SU-DHL-6 (cell line): Measurements from ENCODE around the gene LRP1.

Experiments
- H2AFZ ChIP-seq: fragments of 200-600 bp; sonication (generic); 2 replicates; pipeline ENCODE4 v1.6.1; 2014; ENCODE audit warnings: low read depth, mild to moderate bottlenecking, moderate library complexity, mixed read lengths, antibody characterized with exemption, low read length; ENCODE audit not compliant: severe bottlenecking
- H3F3A ChIP-seq: fragments of 200-600 bp; shearing (Covaris generic); 2 replicates; pipeline ENCODE4 v1.6.0; 2016; ENCODE audit warnings: antibody characterized with exemption, mild to moderate bottlenecking; ENCODE audit not compliant: insufficient read depth
- H3K27ac ChIP-seq: fragments of 200-600 bp; sonication (generic); 2 replicates; pipeline ENCODE4 v1.5.1; 2016; ENCODE audit warnings: low read depth, mild to moderate bottlenecking, low read length, moderate library complexity, mixed read lengths
- H3K27me3 ChIP-seq: fragments of 200-600 bp; sonication (generic), shearing (Covaris generic); 2 replicates; pipeline ENCODE4 v1.6.0; 2014; ENCODE audit warnings: mild to moderate bottlenecking, low read length
- H3K36me3 ChIP-seq: fragments of 200-600 bp; sonication (generic); 2 replicates; pipeline ENCODE4 v1.6.1; 2014; ENCODE audit warnings: mild to moderate bottlenecking, low read length, mixed read lengths
- H3K4me2 ChIP-seq: fragments of 300-600, 200-600 bp; shearing (Covaris generic), sonication (generic); 2 replicates; pipeline ENCODE4 v1.6.0; 2014; ENCODE audit warnings: low read length, low read depth, mild to moderate bottlenecking; ENCODE audit not compliant: poor library complexity, severe bottlenecking
- H3K4me3 ChIP-seq: fragments of 200-600 bp; sonication (generic); 2 replicates; pipeline ENCODE4 v1.5.1; 2014; ENCODE audit warnings: antibody characterized with exemption, low read length, mild to moderate bottlenecking, mixed read lengths; ENCODE audit not compliant: insufficient read depth, poor library complexity, severe bottlenecking
- H3K79me2 ChIP-seq: fragments of 200-600 bp; sonication (generic); 2 replicates; pipeline ENCODE4 v1.6.1; 2014; ENCODE audit warnings: mild to moderate bottlenecking, low read length, moderate library complexity; ENCODE audit not compliant: insufficient read depth
- H3K9ac ChIP-seq: fragments of 200-600 bp; sonication (generic); 2 replicates; pipeline ENCODE4 v1.7.0; 2014; ENCODE audit warnings: mild to moderate bottlenecking, low read length
- H3K9me2 ChIP-seq: fragments of 200-600 bp; sonication (generic); replicated peaks from 2 replicates; pipeline ENCODE4 v1.6.1; 2014; ENCODE audit warnings: low read length; ENCODE audit not compliant: insufficient read depth
- H3K9me3 ChIP-seq: fragments of 200-600 bp; sonication (generic); 2 replicates; pipeline ENCODE4 v1.6.1; 2014; ENCODE audit warnings: low read length, mixed read lengths; ENCODE audit not compliant: insufficient read depth
- H4K20me1 ChIP-seq: fragments of 200-600 bp; sonication (generic); 2 replicates; pipeline ENCODE4 v1.6.1; 2014; ENCODE audit warnings: low read depth, mild to moderate bottlenecking, antibody characterized with exemption, low read length, moderate library complexity, mixed read lengths
- CTCF ChIP-seq: fragments of 200-600 bp; sonication (generic); IDR thresholded peaks from one replicate; pipeline ENCODE4 v1.5.1; 2017; ENCODE audit warnings: antibody characterized with exemption, mild to moderate bottlenecking, low read length, moderate library complexity; ENCODE audit not compliant: insufficient read depth, poor library complexity, severe bottlenecking
- EZH2phosphoT487 ChIP-seq: fragments of 200-600 bp; sonication (generic), shearing (Covaris generic); conservative IDR thresholded peaks from 2 replicates; pipeline ENCODE4 v1.6.1; 2018; ENCODE audit warnings: mild to moderate bottlenecking, antibody characterized with exemption, low read length, moderate library complexity, mixed read lengths

The LRP1 gene

DNA sequence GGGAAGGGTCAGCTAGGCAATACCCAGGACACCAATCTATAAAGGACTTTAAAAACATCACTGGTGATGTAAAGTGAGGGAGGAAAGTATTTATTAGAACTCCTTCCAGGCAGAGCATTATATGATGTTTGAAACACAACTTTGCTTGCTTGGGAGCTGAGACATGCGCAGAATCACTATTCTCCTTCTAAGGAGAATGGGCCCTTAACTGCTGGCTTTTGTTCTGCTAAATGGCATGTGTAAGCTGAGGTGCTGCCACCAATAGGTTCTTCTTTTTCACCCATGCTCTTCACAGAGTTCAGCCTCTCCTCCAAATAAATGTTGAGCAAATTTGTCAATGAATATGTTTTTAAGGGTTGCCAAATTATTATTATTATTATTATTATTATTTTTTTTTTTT, 118.8 kb downstream of the LRP1 start:
- H3K79me2 ChIP-seq = no peaks in the 10 kb centered on the region
- H3K9ac ChIP-seq = no peak overlapping the region
- H3K36me3 ChIP-seq = no peaks in the 10 kb centered on the region
- 0 out of 2 replicates have a peak, but pooled peaks cover 3% of the 10 kb centered on the region for H3F3A ChIP-seq
- H3K27ac ChIP-seq = no peak overlapping the region
- no peak overlapping the region for H3K4me2 ChIP-seq
- no peaks in the 10 kb centered on the region for H3K9me3 ChIP-seq
- no peak overlapping the region for H3K4me3 ChIP-seq
- H3K9me2 ChIP-seq = no peaks in the 10 kb centered on the region
- H3K27me3 ChIP-seq = no peaks in the 10 kb centered on the region
- H4K20me1 ChIP-seq = no peaks in the 10 kb centered on the region; the same call in 1 of the 2 replicates
- no peak overlapping the region for H2AFZ ChIP-seq
- no peak for TF ChIP-seq EZH2phosphoT487
- TF ChIP-seq CTCF = no peak

GRCh38 chr12:57248934-57249742, 120.9 kb downstream of the LRP1 start:
- Histone ChIP-seq H3K36me3 (no peaks in the 10 kb centered on the region), H3K27me3 (no peaks in the 10 kb centered on the region), H3K9ac (peak overlapping the region; percentile 29; the same call in 1 of the 2 replicates), H3K4me3 (no peak overlapping the region), H3K79me2 (no peaks in the 10 kb centered on the region), H3K27ac (no peak overlapping the region), H3K9me3 (no peaks in the 10 kb centered on the region), H3F3A (no peaks in the 10 kb centered on the region), H4K20me1 (no peaks in the 10 kb centered on the region; the same call in 1 of the 2 replicates), H3K4me2 (peak overlapping the region; percentile 38), H3K9me2 (no peaks in the 10 kb centered on the region), H2AFZ (no peak overlapping the region)
- TF ChIP-seq EZH2phosphoT487 (no peak), CTCF (no peak)

DNA sequence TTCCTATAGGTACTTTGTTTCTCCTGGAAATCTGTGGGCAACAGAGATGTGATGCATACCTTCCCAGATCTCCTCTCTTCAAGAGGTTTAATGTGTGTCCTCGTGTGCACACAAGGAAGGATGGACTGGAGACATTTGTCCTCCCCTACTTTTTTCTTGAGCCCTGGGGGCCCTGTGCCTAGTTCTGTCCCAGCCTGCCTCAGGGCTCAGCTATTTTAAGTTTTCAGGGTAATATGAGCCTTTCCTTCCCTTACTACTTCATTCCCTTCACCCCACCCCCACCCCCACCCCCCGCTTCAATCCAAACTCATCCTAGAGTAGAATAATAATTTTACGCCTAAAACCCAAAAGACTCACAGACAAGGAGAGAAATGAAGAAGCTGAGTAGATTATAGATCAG, 122.3 kb downstream of the LRP1 start:
- Histone ChIP-seq H3K9me3 (no peaks in the 10 kb centered on the region), H4K20me1 (no peaks in the 10 kb centered on the region), H3K4me2 (no peak overlapping the region), H3K4me3 (no peak overlapping the region), H2AFZ (no peak overlapping the region), H3F3A (no peaks in the 10 kb centered on the region), H3K9ac (no peak overlapping the region), H3K36me3 (no peaks in the 10 kb centered on the region), H3K9me2 (no peaks in the 10 kb centered on the region), H3K79me2 (no peaks in the 10 kb centered on the region), H3K27me3 (no peaks in the 10 kb centered on the region), H3K27ac (no peak overlapping the region)
- no peak for TF ChIP-seq CTCF
- TF ChIP-seq EZH2phosphoT487 = no peak
